ENCODE data around the gene SLC9B1.
"Not testable (repeated sequence)": the region's sequence is repeated elsewhere in the genome, so short reads cannot be mapped to it uniquely, and the experiment has no call there.

SLC9B1 gene

GRCh38 chr4:103018391-103019307, 856 bp downstream of the SLC9B1 start:
- peak in 10 of 42 donors; percentile 7 to 47 (median 19) for DNase-seq
- intact Hi-C loops (cut with DNase I) = loop anchor here (10.0 kb wide), 1 partner anchor 574 kb away; no protein-coding TSS in a partner anchor

DNA sequence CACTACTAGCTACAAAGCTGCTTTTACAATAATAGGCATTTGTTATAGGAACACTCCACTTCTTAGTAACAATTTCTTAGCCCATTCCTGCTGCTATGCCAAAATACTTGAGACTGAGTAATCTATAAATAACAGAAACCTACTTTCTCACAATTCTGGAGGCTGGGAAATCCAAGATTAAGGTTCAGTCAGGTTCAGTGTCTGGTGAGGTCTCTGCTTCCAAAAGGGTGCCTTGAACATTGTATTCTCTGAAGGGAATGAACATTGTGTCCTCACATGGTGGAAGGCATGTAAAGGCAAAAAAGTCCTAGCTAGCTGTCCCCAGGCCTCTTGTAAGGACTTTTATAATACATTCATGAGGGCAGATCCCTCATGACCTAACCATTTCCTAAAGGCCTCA, 7.0 kb downstream of the SLC9B1 start:
- intact Hi-C loops (cut with DNase I) = loop anchor here (10.0 kb wide), 1 partner anchor 568 kb away; no protein-coding TSS in a partner anchor

GRCh38 chr4:103012060-103012459, 7.4 kb downstream of the SLC9B1 start:
- intact Hi-C loops (cut with DNase I) = loop anchor here (10.0 kb wide), 1 partner anchor 567 kb away; no protein-coding TSS in a partner anchor
- DNase-seq = no peak

More for the DNA sequence above, 7.0 kb downstream of the SLC9B1 start:
- DNase-seq = no peak

DNA sequence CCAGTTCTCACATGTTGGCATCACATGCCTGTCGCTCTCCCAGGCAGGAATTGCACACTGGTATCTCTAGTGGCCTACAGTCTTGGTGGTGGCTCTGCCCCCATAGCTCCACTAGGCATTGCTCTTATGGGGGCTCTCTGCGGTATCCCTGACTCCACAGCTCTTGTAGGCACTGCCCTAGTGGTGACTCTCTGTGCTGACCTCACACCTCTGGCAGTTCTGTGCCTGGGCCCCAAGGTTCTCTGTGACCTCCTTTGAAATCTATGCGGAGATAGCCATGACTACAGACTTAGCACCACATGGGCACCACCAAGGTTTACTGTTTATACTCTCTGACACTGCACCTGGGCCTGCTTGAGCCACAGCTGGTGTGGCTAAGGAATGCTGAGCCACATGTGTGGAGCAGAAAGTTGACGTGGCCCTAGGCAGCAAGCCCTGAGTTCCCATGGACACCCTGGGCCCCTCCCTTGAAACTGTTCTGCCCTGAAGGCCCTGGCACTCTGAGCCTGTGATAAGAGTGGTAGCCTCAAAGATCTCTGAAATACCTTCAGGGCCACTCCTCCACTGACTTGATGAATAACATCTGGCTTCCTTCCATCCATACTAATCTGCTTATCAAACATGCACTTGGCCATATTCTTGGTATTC, 8.0 kb downstream of the SLC9B1 start:
- intact Hi-C loops (cut with DNase I) = loop anchor here (10.0 kb wide), 1 partner anchor 567 kb away; no protein-coding TSS in a partner anchor
- DNase-seq = no peak

DNA sequence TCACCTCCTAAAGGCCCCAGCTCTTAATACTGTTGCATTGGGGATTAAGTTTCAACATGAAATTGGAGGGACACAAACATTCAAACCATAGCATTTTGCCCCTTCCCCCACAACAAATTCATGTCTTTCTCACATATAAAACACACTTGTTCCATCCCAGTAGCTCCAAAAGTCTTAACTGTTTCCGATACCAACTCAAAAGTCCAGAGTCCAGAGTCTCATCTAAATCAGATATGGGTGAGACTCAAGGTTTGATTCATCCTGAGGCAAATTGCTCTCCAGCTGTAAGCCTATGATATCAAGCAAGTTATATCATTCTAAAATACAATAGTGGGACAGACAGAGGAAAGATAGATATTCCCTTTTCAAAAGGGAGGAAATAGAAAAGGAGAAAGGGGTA, 8.7 kb downstream of the SLC9B1 start:
- no peak for DNase-seq
- intact Hi-C loops (cut with DNase I) = loop anchor here (10.0 kb wide), 1 partner anchor 566 kb away; no protein-coding TSS in a partner anchor

- intact Hi-C loops (cut with DNase I) = loop anchor here (5.0 to 10.0 kb wide), 2 partner anchors 134 to 387 kb away; no protein-coding TSS in a partner anchor
- DNase-seq = peak in 8 of 42 donors; percentile 22 to 73 (median 36)
These were observed 10.4 kb downstream of the SLC9B1 start for GRCh38 chr4:103008875-103009729.

- no peak for DNase-seq
- intact Hi-C loops (cut with DNase I) = loop anchor here (10.0 kb wide), 1 partner anchor 128 kb away; no protein-coding TSS in a partner anchor
These were observed 17.0 kb downstream of the SLC9B1 start for GRCh38 chr4:103002551-103002950.

GRCh38 chr4:102994803-102995202, 24.7 kb downstream of the SLC9B1 start:
- DNase-seq = no peak
- intact Hi-C loops (cut with DNase I) = no loop called here

- DNase-seq; intact Hi-C loops (cut with DNase I): not testable (repeated sequence)
These were observed 25.5 kb downstream of the SLC9B1 start for GRCh38 chr4:102993985-102994384.

DNA sequence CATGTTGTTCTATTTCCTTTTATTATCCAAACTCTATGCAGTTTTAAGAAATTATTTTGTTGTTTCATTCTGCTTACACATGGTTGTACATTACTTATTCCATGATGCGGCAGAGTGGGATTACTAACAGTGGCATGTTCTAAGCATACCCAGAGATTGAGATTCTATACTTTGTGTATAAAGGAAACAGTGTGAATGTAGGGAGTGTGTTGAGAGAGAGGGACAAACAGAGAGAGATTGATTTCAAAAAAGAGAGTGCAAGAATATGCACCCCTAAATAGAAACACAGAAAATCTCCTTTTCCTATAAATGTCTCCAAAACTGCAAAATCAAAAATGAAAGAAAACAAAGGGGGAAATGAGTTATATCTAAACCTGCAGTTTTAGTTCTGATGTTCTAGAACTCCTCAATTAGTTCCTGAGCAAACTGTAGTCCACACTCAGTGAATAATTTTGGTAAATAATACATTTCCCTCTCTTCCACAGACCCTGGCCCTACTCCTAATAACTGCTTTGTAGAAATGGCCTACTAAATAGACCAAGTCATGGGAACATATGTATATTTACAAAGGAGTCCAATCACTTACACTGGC, 31.0 kb downstream of the SLC9B1 start:
- intact Hi-C loops (cut with DNase I) = no loop called here
- DNase-seq = no peak

DNA sequence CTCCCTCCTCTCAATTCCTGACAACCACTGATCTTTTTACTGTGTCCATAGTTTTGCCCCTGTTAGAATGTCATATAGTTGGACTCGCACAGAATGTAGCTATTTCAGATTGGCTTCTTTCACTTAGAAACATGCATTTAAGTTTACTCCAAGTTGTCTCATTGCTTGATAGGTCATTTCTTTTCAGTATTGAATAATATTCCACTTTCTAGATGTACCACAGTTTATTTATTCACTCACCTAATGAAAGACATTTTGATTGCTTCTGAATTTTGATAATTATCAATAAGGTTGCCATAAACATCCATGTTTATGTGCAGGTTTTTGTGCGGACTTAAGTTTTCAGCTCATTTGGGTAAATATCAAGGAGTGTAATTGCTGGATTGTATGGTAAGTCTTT, 38.5 kb downstream of the SLC9B1 start:
- intact Hi-C loops (cut with DNase I) = no loop called here
- DNase-seq = no peak

- DNase-seq; intact Hi-C loops (cut with DNase I): not testable (repeated sequence)
These were observed 57.7 kb downstream of the SLC9B1 start for GRCh38 chr4:102961813-102962212.

DNA sequence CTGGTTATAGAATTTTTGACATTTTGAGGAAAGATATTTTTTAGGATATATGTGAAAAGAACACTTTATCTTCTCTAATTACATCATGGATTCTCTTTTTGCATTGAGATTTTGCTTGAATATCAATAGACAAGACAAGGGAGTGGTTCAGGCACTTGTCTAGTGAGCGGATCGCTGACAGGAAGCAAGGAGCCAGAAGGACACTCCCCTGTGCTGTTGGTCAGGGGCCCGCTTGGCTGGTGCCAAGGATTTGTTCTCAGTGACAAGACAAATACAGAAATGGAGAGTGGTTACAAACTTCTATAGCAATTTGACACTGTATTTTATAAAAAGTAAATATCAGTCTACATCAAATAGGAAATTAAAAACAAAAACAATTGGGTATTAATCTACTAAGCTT, 60.0 kb downstream of the SLC9B1 start:
- DNase-seq = no peak
- intact Hi-C loops (cut with DNase I) = no loop called here

DNA sequence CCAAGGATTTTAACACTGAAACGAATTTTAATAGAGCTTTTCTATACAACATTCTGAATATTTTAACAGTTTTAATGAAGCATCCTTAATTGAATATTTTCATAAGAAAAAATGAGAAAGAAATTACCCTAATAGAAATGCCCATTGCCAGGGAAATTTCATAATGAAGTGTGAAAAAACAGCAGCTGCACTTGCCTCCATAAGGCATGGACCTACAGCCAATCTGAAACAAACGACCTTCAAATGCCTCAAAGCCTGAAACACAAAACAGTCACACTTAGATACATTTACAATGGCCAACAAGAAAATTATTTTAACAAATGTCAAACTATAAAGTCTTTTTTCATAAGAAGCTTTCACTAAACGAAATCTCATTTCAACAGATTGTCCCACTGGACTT, 74.4 kb downstream of the SLC9B1 start:
- DNase-seq = no peak

DNA sequence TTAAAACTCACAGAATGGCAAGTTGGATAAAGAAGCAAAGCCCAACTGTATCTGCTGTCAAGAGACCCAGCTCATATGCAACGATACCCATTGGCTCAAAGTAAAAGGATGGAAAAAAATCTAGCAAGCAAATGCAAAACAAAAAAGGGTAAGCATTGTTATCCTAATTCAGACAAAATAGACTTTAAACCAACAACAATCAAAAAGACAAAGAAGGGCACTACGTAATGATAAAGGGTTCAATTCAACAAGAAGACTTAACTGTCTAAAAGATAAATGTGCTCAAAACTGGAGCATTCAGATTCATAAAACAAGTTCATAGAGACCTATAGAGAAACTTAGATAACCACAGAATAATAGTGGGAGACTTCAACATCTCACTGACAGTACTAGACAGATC, 81.4 kb downstream of the SLC9B1 start:
- DNase-seq; intact Hi-C loops (cut with DNase I): not testable (repeated sequence)

More for the DNA sequence above, 74.4 kb downstream of the SLC9B1 start:
- intact Hi-C loops (cut with DNase I) = no loop called here

- DNase-seq = no peak
- intact Hi-C loops (cut with DNase I) = no loop called here
These were observed 83.8 kb downstream of the SLC9B1 start for GRCh38 chr4:102935716-102936115.

DNA sequence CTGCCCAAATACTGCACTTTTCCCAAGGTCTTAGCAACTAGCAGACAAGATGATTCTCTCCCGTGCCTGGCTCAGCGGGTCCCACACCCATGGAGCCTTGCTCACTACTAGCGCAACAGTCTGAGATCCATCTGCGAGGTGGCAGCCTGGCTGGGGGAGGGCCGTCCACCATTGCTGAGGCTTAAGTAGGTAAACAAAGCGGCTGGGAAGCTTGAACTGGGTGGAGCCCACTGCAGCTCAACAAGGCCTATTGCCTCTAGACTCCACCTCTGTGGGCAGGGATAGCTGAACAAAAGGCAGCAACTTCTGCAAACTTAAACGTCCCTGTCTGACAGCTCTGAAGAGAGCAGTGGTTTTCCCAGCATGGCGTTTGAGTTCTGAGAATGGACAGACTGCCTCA, 99.8 kb downstream of the SLC9B1 start:
- intact Hi-C loops (cut with DNase I); DNase-seq: not testable (repeated sequence)

GRCh38 chr4:102918859-102919258, 100.6 kb downstream of the SLC9B1 start:
- no peak for DNase-seq
- intact Hi-C loops (cut with DNase I) = no loop called here

- DNase-seq = no peak
- intact Hi-C loops (cut with DNase I) = no loop called here
These were observed 117.7 kb downstream of the SLC9B1 start for GRCh38 chr4:102901804-102902203.
